Mucosa of stomach (tissue), 1 donor: ENCODE measurements around the gene GHRL.

Experiments
- H3K27me3 ChIP-seq: one replicate; pipeline ENCODE4 v1.7.0; 2013; ENCODE audit warnings: mild to moderate bottlenecking, low read length; ENCODE audit not compliant: control insufficient read depth, insufficient read depth
- H3K36me3 ChIP-seq: one replicate; pipeline ENCODE4 v1.7.0; 2013; ENCODE audit warnings: low read length; ENCODE audit not compliant: control insufficient read depth, insufficient read depth
- H3K4me1 ChIP-seq: one replicate; pipeline ENCODE4 v1.7.0; 2013; ENCODE audit warnings: mild to moderate bottlenecking, low read length; ENCODE audit not compliant: control insufficient read depth, insufficient read depth
- H3K4me3 ChIP-seq: one replicate; pipeline ENCODE4 v1.7.0; 2013; ENCODE audit warnings: low read length
- H3K9ac ChIP-seq: one replicate; pipeline ENCODE4 v1.7.0; 2013; ENCODE audit warnings: mild to moderate bottlenecking, low read length, moderate library complexity
- H3K9me3 ChIP-seq: one replicate; pipeline ENCODE4 v1.7.0; 2013; ENCODE audit warnings: mild to moderate bottlenecking, low read length, moderate library complexity; ENCODE audit not compliant: control insufficient read depth
- donor health status: Pancreatic carcinoma.

GHRL gene

GRCh38 chr3:10263646-10264363 is 28.9 kb downstream of the GHRL start:
- Histone ChIP-seq H3K9me3 (no peaks in the 10 kb centered on the region), H3K4me3 (no peak overlapping the region), H3K4me1 (no peaks in the 10 kb centered on the region), H3K27me3 (no peaks in the 10 kb centered on the region), H3K36me3 (peaks cover 4% of the 10 kb centered on the region), H3K9ac (no peak overlapping the region)

GRCh38 chr3:10262027-10262426 is 30.7 kb downstream of the GHRL start:
- H3K36me3 ChIP-seq, result peaks cover 4% of the 10 kb centered on the region

GRCh38 chr3:10260211-10260701 is 32.5 kb downstream of the GHRL start:
- no peak overlapping the region for H3K4me3 ChIP-seq
- no peaks in the 10 kb centered on the region for H3K27me3 ChIP-seq
- peaks cover 4% of the 10 kb centered on the region for H3K36me3 ChIP-seq
- H3K9me3 ChIP-seq, result no peaks in the 10 kb centered on the region
- no peak overlapping the region for H3K9ac ChIP-seq
- H3K4me1 ChIP-seq, result no peaks in the 10 kb centered on the region

More at GRCh38 chr3:10262027-10262426, 30.7 kb downstream of the GHRL start:
- Histone ChIP-seq H3K9me3 (no peaks in the 10 kb centered on the region), H3K9ac (no peak overlapping the region), H3K27me3 (no peaks in the 10 kb centered on the region), H3K4me1 (no peaks in the 10 kb centered on the region), H3K4me3 (no peak overlapping the region)

DNA sequence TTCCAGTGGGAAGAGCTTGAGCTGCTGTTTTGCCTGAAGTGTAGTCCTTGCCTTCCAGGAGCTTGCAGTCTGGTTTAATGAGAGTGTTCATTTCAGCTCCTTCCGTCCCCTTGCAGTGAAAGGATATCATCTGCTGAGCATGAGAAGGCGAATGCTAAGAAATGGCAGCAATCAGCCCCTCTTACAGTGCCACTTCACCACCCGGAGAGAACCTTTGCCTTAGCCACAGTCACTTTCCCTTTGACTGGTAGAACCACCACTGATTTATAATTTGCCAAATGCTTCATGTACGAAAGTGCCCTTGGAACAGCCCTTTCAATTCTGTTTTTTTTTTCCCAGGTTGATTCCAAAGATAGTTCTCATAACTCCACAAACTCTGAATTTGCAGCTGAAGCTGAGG is 32.9 kb downstream of the GHRL start:
- Histone ChIP-seq H3K4me3 (no peak overlapping the region), H3K9me3 (no peaks in the 10 kb centered on the region), H3K27me3 (no peaks in the 10 kb centered on the region), H3K4me1 (no peaks in the 10 kb centered on the region), H3K9ac (no peak overlapping the region), H3K36me3 (peaks cover 4% of the 10 kb centered on the region)

GRCh38 chr3:10259036-10259435 is 33.7 kb downstream of the GHRL start:
- no peaks in the 10 kb centered on the region for H3K4me1 ChIP-seq
- H3K36me3 ChIP-seq, result peaks cover 4% of the 10 kb centered on the region
- no peak overlapping the region for H3K4me3 ChIP-seq
- no peaks in the 10 kb centered on the region for H3K9me3 ChIP-seq
- H3K9ac ChIP-seq, result no peak overlapping the region
- no peaks in the 10 kb centered on the region for H3K27me3 ChIP-seq

- Histone ChIP-seq H3K9ac (no peak overlapping the region), H3K4me1 (peaks cover 4% of the 10 kb centered on the region), H3K9me3 (no peaks in the 10 kb centered on the region), H3K4me3 (no peak overlapping the region), H3K36me3 (peaks cover 4% of the 10 kb centered on the region), H3K27me3 (no peaks in the 10 kb centered on the region)
Measured at GRCh38 chr3:10255835-10256234, 36.9 kb downstream of the GHRL start.

- Histone ChIP-seq H3K27me3 (no peaks in the 10 kb centered on the region), H3K4me1 (peaks cover 11% of the 10 kb centered on the region), H3K36me3 (no peaks in the 10 kb centered on the region)
Measured at GRCh38 chr3:10253731-10254130, 39.0 kb downstream of the GHRL start.

GRCh38 chr3:10251006-10251405 is 41.7 kb downstream of the GHRL start:
- H3K4me3 ChIP-seq, result no peak overlapping the region
- no peak overlapping the region for H3K9ac ChIP-seq
- H3K9me3 ChIP-seq, result no peaks in the 10 kb centered on the region
- no peaks in the 10 kb centered on the region for H3K27me3 ChIP-seq
- H3K4me1 ChIP-seq, result peaks cover 16% of the 10 kb centered on the region
- no peaks in the 10 kb centered on the region for H3K36me3 ChIP-seq

More at GRCh38 chr3:10253731-10254130, 39.0 kb downstream of the GHRL start:
- Histone ChIP-seq H3K9me3 (no peaks in the 10 kb centered on the region), H3K4me3 (no peak overlapping the region), H3K9ac (no peak overlapping the region)

DNA sequence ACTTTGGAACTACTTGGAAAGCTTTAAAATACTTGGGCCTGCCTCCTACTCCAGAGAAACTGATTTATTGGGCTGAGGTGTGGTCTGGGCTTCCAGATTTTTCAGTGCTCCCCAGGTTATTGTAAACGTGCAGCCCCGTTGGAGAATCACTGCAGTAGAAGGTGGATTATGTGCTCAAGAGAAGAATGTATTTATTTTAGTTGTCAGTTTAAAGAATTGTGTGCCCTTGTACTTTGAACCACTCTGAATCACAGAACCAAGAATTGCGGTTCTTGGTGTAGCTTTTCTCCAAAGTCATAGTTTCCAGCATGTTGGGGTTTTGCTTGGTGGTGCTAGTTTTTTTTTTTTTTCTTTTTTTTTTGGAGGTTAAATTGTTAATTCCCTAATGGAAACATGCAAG is 42.9 kb downstream of the GHRL start:
- Histone ChIP-seq H3K36me3 (no peaks in the 10 kb centered on the region), H3K4me1 (peaks cover 16% of the 10 kb centered on the region), H3K9ac (peak overlapping the region; percentile 89), H3K4me3 (peak overlapping the region; percentile 98), H3K27me3 (no peaks in the 10 kb centered on the region), H3K9me3 (no peaks in the 10 kb centered on the region)

DNA sequence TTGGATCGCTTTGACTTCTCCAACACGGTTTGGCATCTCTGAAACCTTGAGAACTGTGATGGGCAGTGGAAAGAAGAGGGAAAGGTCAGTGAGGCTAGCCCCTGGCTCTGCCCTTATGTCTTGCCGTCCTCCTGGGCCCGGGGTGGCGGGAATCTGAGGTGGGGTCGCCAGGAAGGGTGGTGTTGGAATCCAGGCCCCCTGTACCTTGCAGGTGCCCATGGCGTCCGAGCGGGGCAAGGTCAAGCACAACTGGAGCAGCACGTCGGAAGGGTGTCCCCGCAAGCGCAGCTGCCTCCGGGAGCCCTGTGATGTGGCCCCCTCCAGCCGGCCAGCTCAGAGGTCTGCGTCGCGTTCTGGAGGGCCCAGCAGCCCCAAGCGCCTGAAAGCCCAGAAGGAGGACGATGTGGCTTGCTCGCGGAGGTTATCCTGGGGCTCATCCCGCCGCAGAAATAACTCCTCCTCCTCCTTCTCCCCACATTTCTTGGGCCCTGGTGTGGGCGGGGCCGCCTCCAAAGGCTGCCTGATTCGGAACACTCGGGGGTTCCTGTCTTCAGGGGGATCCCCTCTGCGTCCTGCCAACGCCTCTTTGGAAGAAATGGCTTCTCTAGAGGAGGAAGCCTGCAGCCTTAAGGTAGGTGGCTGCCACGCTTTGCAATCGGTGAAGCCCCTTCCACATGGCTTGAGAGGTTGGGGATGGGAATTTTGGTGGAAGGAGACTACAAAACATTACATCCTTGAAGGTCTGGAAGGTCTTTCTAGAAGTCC is 43.6 kb downstream of the GHRL start:
- no peaks in the 10 kb centered on the region for H3K27me3 ChIP-seq

GRCh38 chr3:10248184-10248983 is 44.4 kb downstream of the GHRL start, which contains the start of gene TATDN2:
TSS of gene TATDN2 (plus strand) at chr3:10248459. CDS start at chr3:10249201, 742 bp downstream.
- Histone ChIP-seq H3K9ac (peak within 1 kb of the TSS; percentile 89), H3K4me3 (peak within 1 kb of the TSS; percentile 98), H3K9me3 (no peaks in the 10 kb centered on the region), H3K4me1 (peaks cover 16% of the 10 kb centered on the region), H3K36me3 (no peaks in the 10 kb centered on the region), H3K27me3 (no peaks in the 10 kb centered on the region)

More for the DNA sequence above, 43.6 kb downstream of the GHRL start:
- Histone ChIP-seq H3K36me3 (no peaks in the 10 kb centered on the region), H3K9ac (peak overlapping the region; percentile 89), H3K4me3 (peak overlapping the region; percentile 98), H3K9me3 (no peaks in the 10 kb centered on the region), H3K4me1 (peaks cover 16% of the 10 kb centered on the region)
